ENCODE results near the gene CHST8. TPM values are rescaled to one million over a fixed set of nuclear protein-coding genes. Genes with fewer than 3 reads are reported as not detected.

The CHST8 gene
- polyA plus RNA-seq, 1 experiment, result not detected

- Histone ChIP-seq H3K9me3 (ENCODE audit: control insufficient read depth, insufficient read depth, low read length) (peaks cover 5% of the 10 kb centered on the region; the same call in 1 of the 2 replicates), H3K27ac (ENCODE audit: low read depth, low read length) (no peak overlapping the region), H3K4me3 (ENCODE audit: low read depth, low read length) (no peak overlapping the region), H3K27me3 (ENCODE audit: control insufficient read depth, insufficient read depth, low read length) (no peaks in the 10 kb centered on the region)
- no peak for DNase-seq (ENCODE audit: low read depth, low spot score)
- ChIA-PET CTCF (no interaction called here), POLR2A (no interaction called here)
- no peak for TF ChIP-seq CTCF (IDR thresholded peaks at IDR 0.05; ENCODE audit: low read depth, low read length)
Measured at GRCh38 chr19:33631609-33631973, 9.8 kb downstream of the CHST8 start.

- ChIA-PET POLR2A (no interaction called here), CTCF (no interaction called here)
- no peak for TF ChIP-seq CTCF (IDR thresholded peaks at IDR 0.05; ENCODE audit: low read depth, low read length)
- Histone ChIP-seq H3K27ac (ENCODE audit: low read depth, low read length) (no peak overlapping the region), H3K27me3 (ENCODE audit: control insufficient read depth, insufficient read depth, low read length) (peaks cover 2% of the 10 kb centered on the region), H3K9me3 (ENCODE audit: control insufficient read depth, insufficient read depth, low read length) (peaks cover 5% of the 10 kb centered on the region; the same call in 1 of the 2 replicates), H3K4me3 (ENCODE audit: low read depth, low read length) (no peak overlapping the region)
- no peak for DNase-seq (ENCODE audit: low read depth, low spot score)
Measured at GRCh38 chr19:33634361-33635091, 12.8 kb downstream of the CHST8 start.

- H3K27ac ChIP-seq (ENCODE audit: low read depth, low read length), result no peak overlapping the region
- POLR2A ChIA-PET, result no interaction called here
- no peak for TF ChIP-seq CTCF (IDR thresholded peaks at IDR 0.05; ENCODE audit: low read depth, low read length)
- no peak for DNase-seq (ENCODE audit: low read depth, low spot score)
- CTCF ChIA-PET, result no interaction called here
- H3K4me3 ChIP-seq (ENCODE audit: low read depth, low read length), result no peak overlapping the region
- H3K27me3 ChIP-seq (ENCODE audit: control insufficient read depth, insufficient read depth, low read length), result peaks cover 2% of the 10 kb centered on the region
- peaks cover 5% of the 10 kb centered on the region; the same call in 1 of the 2 replicates for H3K9me3 ChIP-seq (ENCODE audit: control insufficient read depth, insufficient read depth, low read length)
Measured at GRCh38 chr19:33638167-33639034, 16.6 kb downstream of the CHST8 start.

DNA sequence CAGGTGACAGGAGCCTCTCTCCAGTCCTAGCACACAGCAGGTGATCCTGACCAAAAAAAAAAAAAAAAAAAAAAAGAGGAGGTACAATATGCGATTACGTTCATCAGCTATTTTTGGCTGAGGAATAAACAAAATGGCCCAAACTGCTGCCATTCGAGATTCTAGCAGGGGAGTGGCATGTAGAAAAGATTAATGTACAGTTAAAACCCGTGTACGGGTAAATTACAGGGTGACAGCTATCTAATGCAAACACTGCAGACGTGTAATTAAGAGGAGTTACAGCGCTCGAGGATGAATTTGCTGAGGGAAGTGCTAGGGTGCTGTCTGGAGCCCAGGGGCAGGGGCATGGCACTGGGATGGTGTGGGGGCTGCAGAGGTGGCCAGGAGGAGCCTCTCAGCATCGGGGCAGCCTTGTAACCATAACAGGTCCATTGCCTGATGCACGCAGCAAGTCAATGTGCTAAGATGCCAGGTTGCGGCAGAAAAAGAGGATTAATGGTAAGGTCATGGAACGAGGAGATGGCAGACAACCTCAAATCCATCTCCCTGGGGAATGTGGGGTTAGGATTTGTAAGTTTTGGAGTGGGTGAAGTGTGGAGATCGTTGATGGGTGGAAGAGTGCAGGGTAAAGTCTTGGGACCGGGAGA lies 17.4 kb downstream of the CHST8 start:
- POLR2A ChIA-PET, result no interaction called here

More for the DNA sequence above, 17.4 kb downstream of the CHST8 start:
- peaks cover 5% of the 10 kb centered on the region; the same call in 1 of the 2 replicates for H3K9me3 ChIP-seq (ENCODE audit: control insufficient read depth, insufficient read depth, low read length)
- no peak for TF ChIP-seq CTCF (IDR thresholded peaks at IDR 0.05; ENCODE audit: low read depth, low read length)
- DNase-seq (ENCODE audit: low read depth, low spot score), result no peak
- peaks cover 2% of the 10 kb centered on the region for H3K27me3 ChIP-seq (ENCODE audit: control insufficient read depth, insufficient read depth, low read length)
- H3K4me3 ChIP-seq (ENCODE audit: low read depth, low read length), result no peak overlapping the region
- no peak overlapping the region for H3K27ac ChIP-seq (ENCODE audit: low read depth, low read length)
- CTCF ChIA-PET, result no interaction called here

All from AG04450 (cell line).